Measurements from ENCODE around the gene GAL3ST3. TPM values are rescaled to one million over a fixed set of nuclear protein-coding genes. Genes with fewer than 3 reads are reported as not detected.

GAL3ST3 gene
- total and polyA plus RNA-seq, 10 of the 15 experiments (the other 5 are each of a cell fraction or from before 2014, with no cell fraction given) = 0.06 to 0.12 TPM; not detected in 8

DNA sequence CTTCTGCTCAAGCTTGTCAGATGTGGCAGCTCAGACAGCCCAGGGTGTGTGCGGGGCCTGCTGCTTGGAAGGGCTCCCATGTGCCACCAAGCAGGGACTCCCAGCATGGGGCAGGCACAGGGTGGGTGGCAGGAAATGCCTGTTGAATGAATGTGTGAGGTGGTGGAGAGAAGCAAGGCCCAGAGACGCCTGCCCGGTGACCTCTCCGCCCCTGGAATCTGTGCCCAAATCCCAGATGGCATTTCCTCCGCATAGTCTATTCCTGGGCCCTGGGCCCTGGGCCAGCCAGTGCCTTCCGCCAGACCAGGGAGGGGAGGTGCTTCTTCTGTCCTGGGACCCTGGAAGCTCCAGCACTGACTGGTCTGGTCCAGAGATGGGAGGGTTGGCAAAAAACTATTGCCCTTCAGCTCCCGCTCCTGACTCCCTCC is 33.5 kb downstream of the GAL3ST3 start (continued):
- TF ChIP-seq NFYB (IDR thresholded peaks at IDR 0.05; ENCODE audit: insufficient read depth, low read depth, low read length) (no peak), SREBF1 (IDR thresholded peaks at IDR 0.05; ENCODE audit: low read length) (no peak), SIX5 (IDR thresholded peaks at IDR 0.05; ENCODE audit: low read depth, low read length, severe bottlenecking) (no peak), CREB1 (IDR thresholded peaks at IDR 0.05; ENCODE audit: low read depth) (no peak)
- TF ChIP-seq, protein P1, sequence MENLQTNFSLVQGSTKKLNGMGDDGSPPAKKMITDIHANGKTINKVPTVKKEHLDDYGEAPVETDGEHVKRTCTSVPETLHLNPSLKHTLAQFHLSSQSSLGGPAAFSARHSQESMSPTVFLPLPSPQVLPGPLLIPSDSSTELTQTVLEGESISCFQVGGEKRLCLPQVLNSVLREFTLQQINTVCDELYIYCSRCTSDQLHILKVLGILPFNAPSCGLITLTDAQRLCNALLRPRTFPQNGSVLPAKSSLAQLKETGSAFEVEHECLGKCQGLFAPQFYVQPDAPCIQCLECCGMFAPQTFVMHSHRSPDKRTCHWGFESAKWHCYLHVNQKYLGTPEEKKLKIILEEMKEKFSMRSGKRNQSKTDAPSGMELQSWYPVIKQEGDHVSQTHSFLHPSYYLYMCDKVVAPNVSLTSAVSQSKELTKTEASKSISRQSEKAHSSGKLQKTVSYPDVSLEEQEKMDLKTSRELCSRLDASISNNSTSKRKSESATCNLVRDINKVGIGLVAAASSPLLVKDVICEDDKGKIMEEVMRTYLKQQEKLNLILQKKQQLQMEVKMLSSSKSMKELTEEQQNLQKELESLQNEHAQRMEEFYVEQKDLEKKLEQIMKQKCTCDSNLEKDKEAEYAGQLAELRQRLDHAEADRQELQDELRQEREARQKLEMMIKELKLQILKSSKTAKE (IDR thresholded peaks at IDR 0.05; ENCODE audit: low read depth, poor library complexity, severe bottlenecking) = no peak

DNA sequence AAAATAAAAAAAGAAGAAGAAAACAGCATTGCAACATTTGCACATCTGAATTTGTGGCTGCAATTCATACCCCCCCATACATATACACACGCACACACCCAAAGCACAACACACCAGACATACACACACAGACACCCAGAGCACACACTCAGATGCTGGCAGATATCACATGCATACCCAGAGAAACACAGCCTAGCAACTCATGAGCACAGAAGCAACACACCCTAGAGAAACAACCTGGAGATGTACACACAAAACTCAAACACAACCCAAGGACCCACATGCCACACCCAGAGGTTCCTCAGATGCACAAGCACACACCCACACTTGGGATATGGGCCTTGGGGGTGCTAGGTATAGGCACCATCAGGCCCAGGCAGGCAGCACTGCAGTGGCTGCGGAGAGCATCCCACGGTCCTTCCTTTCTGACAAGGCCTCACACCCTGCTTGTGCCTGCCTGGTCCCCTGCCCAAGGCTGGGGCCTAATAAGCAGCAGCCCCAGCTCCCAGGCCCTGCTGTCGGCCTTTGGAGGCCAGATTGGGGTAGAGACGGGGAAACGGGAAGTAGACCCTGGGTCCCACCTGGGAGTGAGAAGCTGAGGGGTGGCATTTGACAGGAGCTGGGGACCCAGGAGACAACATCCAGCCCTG is 34.0 kb downstream of the GAL3ST3 start:
- WGBS (ENCODE audit: insufficient coverage, insufficient replicate concordance, low lambda C conversion rate, missing lambda C conversion rate) = 71% methylated on average over 6 of the region's 6 CpGs
- ChIA-PET SMC1A (ENCODE audit: uncharacterized antibody, unreplicated experiment) (no interaction called here), CTCF (no interaction called here), RAD21 (ENCODE audit: unreplicated experiment) (no interaction called here), POLR2A (interaction anchor here (0.6 kb wide), 1 partner anchor 24 kb away, joined by 3 read pairs; no protein-coding TSS in a partner anchor)
- Histone ChIP-seq H3K36me3 (ENCODE audit: control insufficient read depth in 2 of 2, insufficient read depth in 2 of 2, low read length in 1 of 2) (no peaks in the 10 kb centered on the region), H3K79me2 (ENCODE audit: control insufficient read depth, insufficient read depth, low read length) (no peaks in the 10 kb centered on the region), H3K4me2 (ENCODE audit: control insufficient read depth, insufficient read depth) (no peak overlapping the region), H3K9me3 (replicated peaks; ENCODE audit: control insufficient read depth, insufficient read depth, low read length) (no peaks in the 10 kb centered on the region), H2AFZ (ENCODE audit: control insufficient read depth, low read depth, low read length) (no peak overlapping the region), H3K4me1 (ENCODE audit: control insufficient read depth, insufficient read depth, low read length) (no peaks in the 10 kb centered on the region), H3K27ac (ENCODE audit: control insufficient read depth, insufficient read depth) (no peak overlapping the region), H4K20me1 (ENCODE audit: control insufficient read depth, insufficient read depth) (no peaks in the 10 kb centered on the region), H3K27me3 (replicated peaks in 1 of 2; ENCODE audit: control insufficient read depth in 2 of 2, insufficient read depth in 2 of 2, low read length in 1 of 2) (peaks cover 3 to 7% of the 10 kb centered on the region in 2 experiments), H3K4me3 (no peak overlapping the region), H3K9ac (ENCODE audit: control insufficient read depth, insufficient read depth, low read length) (no peak overlapping the region)
- DNase-seq (ENCODE audit: low read depth, low spot score) (no peak), ATAC-seq (no peak), FAIRE-seq (no peak)
- intact Hi-C loops (cut with micrococcal nuclease; ENCODE audit: unreplicated experiment) = no loop called here
- in situ Hi-C loops (cut with MboI) = no loop called here
- no TSS peak for BruUV-seq (replicated peaks)
- TF ChIP-seq SREBF2 (IDR thresholded peaks at IDR 0.05; ENCODE audit: low read length) (no peak), NRF1 (conservative IDR thresholded peaks at IDR 0.05; ENCODE audit: low read depth, low read length) (no peak), BMI1 (IDR thresholded peaks at IDR 0.05; ENCODE audit: borderline replicate concordance) (no peak), CREB1 (IDR thresholded peaks at IDR 0.05; ENCODE audit: low read depth) (no peak), CBFB (IDR thresholded peaks at IDR 0.05; ENCODE audit: low read depth) (no peak), NR2C1 (IDR thresholded peaks at IDR 0.05) (no peak), TARDBP (IDR thresholded peaks at IDR 0.05; ENCODE audit: borderline replicate concordance) (no peak), SPI1 (IDR thresholded peaks at IDR 0.05; ENCODE audit: borderline replicate concordance, insufficient read depth, low read depth, low read length) (no peak), SUZ12 (IDR thresholded peaks at IDR 0.05; ENCODE audit: unreplicated experiment) (no peak)
- TF ChIP-seq, protein P2, sequence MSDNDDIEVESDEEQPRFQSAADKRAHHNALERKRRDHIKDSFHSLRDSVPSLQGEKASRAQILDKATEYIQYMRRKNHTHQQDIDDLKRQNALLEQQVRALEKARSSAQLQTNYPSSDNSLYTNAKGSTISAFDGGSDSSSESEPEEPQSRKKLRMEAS (IDR thresholded peaks at IDR 0.05; ENCODE audit: low read depth, low read length) = no peak
- TF ChIP-seq, protein P3, sequence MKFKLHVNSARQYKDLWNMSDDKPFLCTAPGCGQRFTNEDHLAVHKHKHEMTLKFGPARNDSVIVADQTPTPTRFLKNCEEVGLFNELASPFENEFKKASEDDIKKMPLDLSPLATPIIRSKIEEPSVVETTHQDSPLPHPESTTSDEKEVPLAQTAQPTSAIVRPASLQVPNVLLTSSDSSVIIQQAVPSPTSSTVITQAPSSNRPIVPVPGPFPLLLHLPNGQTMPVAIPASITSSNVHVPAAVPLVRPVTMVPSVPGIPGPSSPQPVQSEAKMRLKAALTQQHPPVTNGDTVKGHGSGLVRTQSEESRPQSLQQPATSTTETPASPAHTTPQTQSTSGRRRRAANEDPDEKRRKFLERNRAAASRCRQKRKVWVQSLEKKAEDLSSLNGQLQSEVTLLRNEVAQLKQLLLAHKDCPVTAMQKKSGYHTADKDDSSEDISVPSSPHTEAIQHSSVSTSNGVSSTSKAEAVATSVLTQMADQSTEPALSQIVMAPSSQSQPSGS (IDR thresholded peaks at IDR 0.05; ENCODE audit: low read length) = no peak
- TF ChIP-seq, protein P4, sequence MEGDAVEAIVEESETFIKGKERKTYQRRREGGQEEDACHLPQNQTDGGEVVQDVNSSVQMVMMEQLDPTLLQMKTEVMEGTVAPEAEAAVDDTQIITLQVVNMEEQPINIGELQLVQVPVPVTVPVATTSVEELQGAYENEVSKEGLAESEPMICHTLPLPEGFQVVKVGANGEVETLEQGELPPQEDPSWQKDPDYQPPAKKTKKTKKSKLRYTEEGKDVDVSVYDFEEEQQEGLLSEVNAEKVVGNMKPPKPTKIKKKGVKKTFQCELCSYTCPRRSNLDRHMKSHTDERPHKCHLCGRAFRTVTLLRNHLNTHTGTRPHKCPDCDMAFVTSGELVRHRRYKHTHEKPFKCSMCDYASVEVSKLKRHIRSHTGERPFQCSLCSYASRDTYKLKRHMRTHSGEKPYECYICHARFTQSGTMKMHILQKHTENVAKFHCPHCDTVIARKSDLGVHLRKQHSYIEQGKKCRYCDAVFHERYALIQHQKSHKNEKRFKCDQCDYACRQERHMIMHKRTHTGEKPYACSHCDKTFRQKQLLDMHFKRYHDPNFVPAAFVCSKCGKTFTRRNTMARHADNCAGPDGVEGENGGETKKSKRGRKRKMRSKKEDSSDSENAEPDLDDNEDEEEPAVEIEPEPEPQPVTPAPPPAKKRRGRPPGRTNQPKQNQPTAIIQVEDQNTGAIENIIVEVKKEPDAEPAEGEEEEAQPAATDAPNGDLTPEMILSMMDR (IDR thresholded peaks at IDR 0.05 in 2 of 3, conservative IDR thresholded peaks at IDR 0.05 in 1 of 3; ENCODE audit: control insufficient read depth in 2 of 3, extremely low read depth in 1 of 3, insufficient read depth in 1 of 3, low read depth in 3 of 3, low read length in 3 of 3) = no peak
